ENCODE measurements around the gene ELAVL1.

- TF ChIP-seq CTCF (conservative IDR thresholded peaks at IDR 0.05 in 1 of 2, IDR thresholded peaks at IDR 0.05 in 1 of 2; ENCODE audit: extremely low read depth in 1 of 2, insufficient read depth in 1 of 2, low read depth in 1 of 2, low read length in 2 of 2) (no peak), EZH2 (IDR thresholded peaks at IDR 0.05; ENCODE audit: borderline replicate concordance, low read length) (no peak)
Observed at GRCh38 chr19:8044018-8044417, 38.6 kb upstream of the ELAVL1 start.
